ENCODE data around the gene MYO3B. TPM values are rescaled to one million over a fixed set of nuclear protein-coding genes. Genes with fewer than 3 reads are reported as not detected.
"Not testable (repeated sequence)": the region's sequence is repeated elsewhere in the genome, so short reads cannot be mapped to it uniquely, and the experiment has no call there.

MYO3B gene
- total RNA-seq, 4 donors from 2014 or later, result 0.09 to 9.1 TPM; not detected in 2

DNA sequence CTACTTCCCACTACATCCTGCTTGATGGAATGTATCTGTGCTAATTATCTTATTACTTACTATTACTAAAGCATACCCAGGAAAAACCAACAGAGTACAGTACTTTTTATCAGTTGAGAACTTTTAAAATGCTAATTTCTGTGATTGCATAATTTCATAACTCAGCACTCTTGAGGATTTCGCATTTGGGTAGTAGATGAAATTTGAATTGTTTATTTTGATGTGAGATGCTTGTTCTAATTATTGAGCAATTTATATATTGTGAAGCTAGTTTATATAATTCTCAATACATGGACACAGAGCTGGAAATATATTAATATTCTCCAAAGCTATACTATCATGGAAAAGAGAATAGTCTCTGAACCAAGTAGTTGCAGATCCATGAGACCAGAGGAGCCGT is 432.7 kb downstream of the MYO3B start:
- H3K4me1 ChIP-seq, result no peaks in the 10 kb centered on the region
- H3K4me3 ChIP-seq, result no peak overlapping the region
- TF ChIP-seq, protein P1, sequence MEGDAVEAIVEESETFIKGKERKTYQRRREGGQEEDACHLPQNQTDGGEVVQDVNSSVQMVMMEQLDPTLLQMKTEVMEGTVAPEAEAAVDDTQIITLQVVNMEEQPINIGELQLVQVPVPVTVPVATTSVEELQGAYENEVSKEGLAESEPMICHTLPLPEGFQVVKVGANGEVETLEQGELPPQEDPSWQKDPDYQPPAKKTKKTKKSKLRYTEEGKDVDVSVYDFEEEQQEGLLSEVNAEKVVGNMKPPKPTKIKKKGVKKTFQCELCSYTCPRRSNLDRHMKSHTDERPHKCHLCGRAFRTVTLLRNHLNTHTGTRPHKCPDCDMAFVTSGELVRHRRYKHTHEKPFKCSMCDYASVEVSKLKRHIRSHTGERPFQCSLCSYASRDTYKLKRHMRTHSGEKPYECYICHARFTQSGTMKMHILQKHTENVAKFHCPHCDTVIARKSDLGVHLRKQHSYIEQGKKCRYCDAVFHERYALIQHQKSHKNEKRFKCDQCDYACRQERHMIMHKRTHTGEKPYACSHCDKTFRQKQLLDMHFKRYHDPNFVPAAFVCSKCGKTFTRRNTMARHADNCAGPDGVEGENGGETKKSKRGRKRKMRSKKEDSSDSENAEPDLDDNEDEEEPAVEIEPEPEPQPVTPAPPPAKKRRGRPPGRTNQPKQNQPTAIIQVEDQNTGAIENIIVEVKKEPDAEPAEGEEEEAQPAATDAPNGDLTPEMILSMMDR (IDR thresholded peaks at IDR 0.05), result no peak
- TF ChIP-seq POLR2A (IDR thresholded peaks at IDR 0.05), result no peak
- no peaks in the 10 kb centered on the region for H3K36me3 ChIP-seq
- H3K9me3 ChIP-seq, result no peaks in the 10 kb centered on the region
- no peaks in the 10 kb centered on the region for H3K27me3 ChIP-seq
- DNase-seq, result no peak
- no peak overlapping the region for H3K27ac ChIP-seq
- intact Hi-C loops (cut with DNase I; ENCODE audit: low total_unique reads), result no loop called here

- H3K9me3 ChIP-seq; H3K36me3 ChIP-seq; H3K27ac ChIP-seq; H3K27me3 ChIP-seq; H3K4me1 ChIP-seq; DNase-seq; H3K4me3 ChIP-seq; intact Hi-C loops (cut with DNase I; ENCODE audit: low total_unique reads): not testable (repeated sequence)
Measured at GRCh38 chr2:170618948-170619347, 441.0 kb downstream of the MYO3B start.

- H3K27me3 ChIP-seq; H3K27ac ChIP-seq; H3K4me1 ChIP-seq; H3K36me3 ChIP-seq; DNase-seq; H3K9me3 ChIP-seq; H3K4me3 ChIP-seq; intact Hi-C loops (cut with DNase I; ENCODE audit: low total_unique reads): not testable (repeated sequence)
Measured at GRCh38 chr2:170635094-170635493, 457.1 kb downstream of the MYO3B start.

DNA sequence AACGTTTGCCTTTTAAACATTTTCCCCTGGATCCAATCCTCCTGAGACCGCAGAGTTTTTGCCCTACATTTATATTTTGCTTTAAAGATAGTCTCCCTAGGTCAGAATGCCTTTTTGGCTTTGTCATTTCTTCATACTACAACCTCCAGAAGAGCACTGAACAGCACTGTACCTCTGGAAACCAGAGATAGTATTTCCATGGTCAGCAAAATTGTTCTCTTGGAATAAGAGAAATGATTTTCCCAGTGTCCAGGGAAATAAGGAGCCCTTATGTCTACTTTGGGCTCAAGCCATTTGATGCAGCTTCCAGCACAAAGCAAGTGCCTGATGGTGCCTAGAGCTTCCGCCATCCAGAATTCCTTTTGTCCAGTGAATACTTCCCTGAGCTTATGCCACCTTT is 461.7 kb downstream of the MYO3B start:
- H3K4me1 ChIP-seq, result no peaks in the 10 kb centered on the region
- no peaks in the 10 kb centered on the region for H3K9me3 ChIP-seq
- no peak for DNase-seq
- no peaks in the 10 kb centered on the region for H3K27me3 ChIP-seq
- H3K36me3 ChIP-seq, result no peaks in the 10 kb centered on the region
- TF ChIP-seq, protein P1 (IDR thresholded peaks at IDR 0.05), result no peak
- TF ChIP-seq POLR2A (IDR thresholded peaks at IDR 0.05), result no peak
- no peak overlapping the region for H3K27ac ChIP-seq
- H3K4me3 ChIP-seq, result no peak overlapping the region
- intact Hi-C loops (cut with DNase I; ENCODE audit: low total_unique reads), result no loop called here

GRCh38 chr2:170641961-170642360 is 464.0 kb downstream of the MYO3B start:
- H3K36me3 ChIP-seq, result no peaks in the 10 kb centered on the region
- TF ChIP-seq, protein P1 (IDR thresholded peaks at IDR 0.05), result no peak
- no peak for TF ChIP-seq POLR2A (IDR thresholded peaks at IDR 0.05)
- H3K4me3 ChIP-seq, result no peak overlapping the region
- H3K9me3 ChIP-seq, result no peaks in the 10 kb centered on the region
- DNase-seq, result no peak
- H3K27ac ChIP-seq, result no peak overlapping the region
- intact Hi-C loops (cut with DNase I; ENCODE audit: low total_unique reads), result no loop called here
- no peaks in the 10 kb centered on the region for H3K27me3 ChIP-seq
- no peaks in the 10 kb centered on the region for H3K4me1 ChIP-seq

DNA sequence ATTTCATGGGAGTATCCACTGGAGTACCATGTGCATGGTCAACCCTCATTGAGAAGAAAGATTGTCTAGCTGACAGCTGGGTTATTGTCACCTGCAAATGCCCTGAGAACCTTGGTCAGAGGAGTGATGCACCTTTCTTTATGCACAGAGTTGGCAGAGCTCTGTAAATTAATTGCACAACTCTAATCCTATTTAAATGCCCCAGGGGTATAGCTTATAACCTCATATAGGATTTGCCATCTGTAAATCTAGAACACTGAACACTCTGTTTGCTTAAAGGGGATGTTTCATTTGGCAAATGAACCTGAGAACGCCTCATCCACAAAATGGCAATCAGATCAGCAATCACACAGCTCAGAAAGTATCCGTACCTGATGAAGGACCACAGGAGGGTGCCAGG is 465.4 kb downstream of the MYO3B start:
- TF ChIP-seq POLR2A (IDR thresholded peaks at IDR 0.05), result no peak
- TF ChIP-seq, protein P1 (IDR thresholded peaks at IDR 0.05), result no peak
- H3K36me3 ChIP-seq, result no peaks in the 10 kb centered on the region
- no peak for DNase-seq
- no peaks in the 10 kb centered on the region for H3K9me3 ChIP-seq
- no peaks in the 10 kb centered on the region for H3K27me3 ChIP-seq
- H3K4me1 ChIP-seq, result no peaks in the 10 kb centered on the region
- intact Hi-C loops (cut with DNase I; ENCODE audit: low total_unique reads), result no loop called here
- H3K4me3 ChIP-seq, result no peak overlapping the region
- H3K27ac ChIP-seq, result no peak overlapping the region

Data from uterus (tissue), 4 donors.